ENCODE data around the gene ENPP3.

DNA sequence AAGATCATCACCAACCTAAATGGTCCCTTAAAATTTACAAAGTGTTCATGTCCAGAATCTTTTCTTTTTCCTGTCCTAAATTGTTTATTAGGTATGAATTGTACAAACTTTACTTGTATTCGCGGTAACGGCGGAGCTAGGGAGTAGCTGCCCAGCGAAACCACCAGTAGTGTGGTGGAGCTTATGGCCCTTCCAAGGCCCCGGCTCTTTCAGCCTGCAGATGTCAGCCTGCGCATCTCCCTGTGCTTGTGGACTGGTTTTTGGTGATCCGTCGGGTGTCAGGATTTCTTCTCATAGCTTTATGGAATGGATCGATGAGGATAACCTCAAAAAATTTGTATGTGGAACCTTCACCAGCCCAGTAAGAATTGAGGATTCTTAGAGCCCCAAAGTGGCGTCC lies 143.5 kb downstream of the ENPP3 start:
- TF ChIP-seq, protein P1, sequence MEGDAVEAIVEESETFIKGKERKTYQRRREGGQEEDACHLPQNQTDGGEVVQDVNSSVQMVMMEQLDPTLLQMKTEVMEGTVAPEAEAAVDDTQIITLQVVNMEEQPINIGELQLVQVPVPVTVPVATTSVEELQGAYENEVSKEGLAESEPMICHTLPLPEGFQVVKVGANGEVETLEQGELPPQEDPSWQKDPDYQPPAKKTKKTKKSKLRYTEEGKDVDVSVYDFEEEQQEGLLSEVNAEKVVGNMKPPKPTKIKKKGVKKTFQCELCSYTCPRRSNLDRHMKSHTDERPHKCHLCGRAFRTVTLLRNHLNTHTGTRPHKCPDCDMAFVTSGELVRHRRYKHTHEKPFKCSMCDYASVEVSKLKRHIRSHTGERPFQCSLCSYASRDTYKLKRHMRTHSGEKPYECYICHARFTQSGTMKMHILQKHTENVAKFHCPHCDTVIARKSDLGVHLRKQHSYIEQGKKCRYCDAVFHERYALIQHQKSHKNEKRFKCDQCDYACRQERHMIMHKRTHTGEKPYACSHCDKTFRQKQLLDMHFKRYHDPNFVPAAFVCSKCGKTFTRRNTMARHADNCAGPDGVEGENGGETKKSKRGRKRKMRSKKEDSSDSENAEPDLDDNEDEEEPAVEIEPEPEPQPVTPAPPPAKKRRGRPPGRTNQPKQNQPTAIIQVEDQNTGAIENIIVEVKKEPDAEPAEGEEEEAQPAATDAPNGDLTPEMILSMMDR (conservative IDR thresholded peaks at IDR 0.05; ENCODE audit: low read length), result no peak
- no peak for TF ChIP-seq EZH2phosphoT487 (IDR thresholded peaks at IDR 0.05; ENCODE audit: borderline replicate concordance, low read depth, low read length)

Measured in OCI-LY7 (cell line).